ENCODE data around the gene KIF5C.

Gene KIF5C

DNA sequence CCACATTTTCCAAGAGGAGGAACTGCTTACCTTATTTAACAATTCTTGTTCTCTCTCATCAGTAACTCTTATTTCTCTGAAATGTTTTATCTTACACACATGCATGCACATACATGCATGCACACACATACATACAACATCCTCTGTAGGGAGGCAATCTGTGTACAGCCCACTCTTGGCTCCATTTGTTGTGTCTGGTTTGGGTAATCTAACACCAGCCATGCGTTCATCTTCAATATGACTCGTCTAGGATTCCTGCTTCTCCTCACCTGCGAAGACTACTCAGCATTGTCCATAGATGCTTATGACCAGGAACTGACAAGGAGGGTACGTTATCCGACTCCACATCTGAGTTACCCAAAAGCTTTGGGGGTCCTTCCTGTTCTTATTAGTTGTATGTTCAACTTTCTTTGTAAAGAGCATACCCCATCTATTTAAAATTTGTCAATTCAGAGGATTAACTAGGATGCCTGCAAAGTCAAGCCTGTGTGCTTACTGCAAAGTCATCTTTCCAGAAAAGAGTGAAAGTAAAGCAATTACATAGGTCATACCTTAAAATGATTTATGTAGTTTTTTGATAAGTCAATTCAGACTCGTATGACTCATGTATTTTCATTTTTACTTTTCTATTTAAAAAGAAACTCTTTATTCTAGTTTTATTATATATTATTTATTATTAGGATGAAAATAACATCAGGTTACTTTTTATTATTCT, 181.7 kb downstream of the KIF5C start:
- H3K27ac ChIP-seq (ENCODE audit: low read depth, low read length): no peak overlapping the region
- no peaks in the 10 kb centered on the region for H3K4me1 ChIP-seq (ENCODE audit: control insufficient read depth, insufficient read depth, low read length)
- no peaks in the 10 kb centered on the region for H3K36me3 ChIP-seq (ENCODE audit: control insufficient read depth, insufficient read depth, low read length)
- H3K4me3 ChIP-seq (ENCODE audit: low read length): no peak overlapping the region
- no peaks in the 10 kb centered on the region for H3K27me3 ChIP-seq (ENCODE audit: control insufficient read depth, insufficient read depth, low read length)
- no peak overlapping the region for H3K9ac ChIP-seq (ENCODE audit: low read length)

GRCh38 chr2:149057401-149057800, 182.4 kb downstream of the KIF5C start:
- Histone ChIP-seq H3K36me3 (ENCODE audit: control insufficient read depth, insufficient read depth, low read length) (no peaks in the 10 kb centered on the region), H3K27ac (ENCODE audit: low read depth, low read length) (no peak overlapping the region), H3K4me1 (ENCODE audit: control insufficient read depth, insufficient read depth, low read length) (no peaks in the 10 kb centered on the region), H3K9ac (ENCODE audit: low read length) (no peak overlapping the region), H3K27me3 (ENCODE audit: control insufficient read depth, insufficient read depth, low read length) (no peaks in the 10 kb centered on the region), H3K4me3 (ENCODE audit: low read length) (no peak overlapping the region)

GRCh38 chr2:149058936-149059335, 183.9 kb downstream of the KIF5C start:
- no peak overlapping the region for H3K27ac ChIP-seq (ENCODE audit: low read depth, low read length)
- no peaks in the 10 kb centered on the region for H3K36me3 ChIP-seq (ENCODE audit: control insufficient read depth, insufficient read depth, low read length)
- no peak overlapping the region for H3K9ac ChIP-seq (ENCODE audit: low read length)
- no peak overlapping the region for H3K4me3 ChIP-seq (ENCODE audit: low read length)
- H3K27me3 ChIP-seq (ENCODE audit: control insufficient read depth, insufficient read depth, low read length): no peaks in the 10 kb centered on the region
- no peaks in the 10 kb centered on the region for H3K4me1 ChIP-seq (ENCODE audit: control insufficient read depth, insufficient read depth, low read length)

DNA sequence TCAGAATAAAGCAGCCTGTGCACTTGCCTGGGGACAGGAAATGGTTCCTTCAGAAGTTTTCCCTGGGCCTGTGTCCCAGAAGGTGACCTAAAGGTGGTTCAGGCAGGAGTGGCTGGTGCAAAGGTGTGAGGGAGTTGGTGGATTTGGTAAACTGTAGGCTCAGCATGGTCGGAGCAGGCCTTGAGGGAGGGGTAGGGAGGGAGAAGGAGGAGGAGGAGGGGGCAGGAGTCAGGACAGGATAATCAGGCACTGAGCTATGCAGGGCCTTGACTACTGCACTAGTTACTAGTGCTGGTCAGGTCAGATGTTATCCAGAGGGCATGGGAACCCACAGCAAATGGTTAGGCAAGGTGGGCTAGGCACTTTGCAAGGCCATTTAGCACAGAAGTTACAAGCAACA, 184.8 kb downstream of the KIF5C start:
- no peaks in the 10 kb centered on the region for H3K4me1 ChIP-seq (ENCODE audit: control insufficient read depth, insufficient read depth, low read length)
- no peaks in the 10 kb centered on the region for H3K27me3 ChIP-seq (ENCODE audit: control insufficient read depth, insufficient read depth, low read length)
- no peak overlapping the region for H3K9ac ChIP-seq (ENCODE audit: low read length)
- H3K4me3 ChIP-seq (ENCODE audit: low read length): no peak overlapping the region
- no peak overlapping the region for H3K27ac ChIP-seq (ENCODE audit: low read depth, low read length)
- H3K36me3 ChIP-seq (ENCODE audit: control insufficient read depth, insufficient read depth, low read length): no peaks in the 10 kb centered on the region

DNA sequence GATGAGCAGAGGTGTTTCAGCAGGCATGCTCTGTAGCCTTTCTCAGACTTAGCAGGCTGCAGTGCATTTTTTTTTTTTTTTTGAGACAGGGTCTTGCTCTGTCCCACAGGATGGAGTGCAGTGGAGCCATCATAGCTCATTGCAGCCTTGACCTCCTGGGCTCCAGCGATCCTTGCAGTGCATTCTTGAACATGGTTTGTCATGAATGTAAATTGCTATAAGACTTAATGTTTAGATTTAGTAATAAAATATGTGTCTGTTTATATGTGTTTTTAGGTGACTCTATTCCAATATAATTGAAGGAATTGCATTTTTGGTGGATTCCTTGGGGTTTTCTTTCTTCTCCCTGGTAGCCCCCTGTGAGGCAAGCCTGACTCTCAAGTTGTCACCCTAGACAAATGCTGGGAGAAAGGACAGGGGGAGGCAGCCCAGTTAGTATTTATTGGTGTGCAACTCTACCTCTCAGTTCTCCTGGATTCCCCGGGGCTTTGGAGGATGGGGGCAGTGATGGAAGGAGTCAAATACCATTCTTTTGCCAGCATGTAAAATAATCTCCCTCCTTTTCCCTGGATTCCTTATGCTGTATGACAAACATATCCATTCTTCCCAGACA, 186.2 kb downstream of the KIF5C start:
- Histone ChIP-seq H3K27me3 (ENCODE audit: control insufficient read depth, insufficient read depth, low read length) (no peaks in the 10 kb centered on the region), H3K4me1 (ENCODE audit: control insufficient read depth, insufficient read depth, low read length) (no peaks in the 10 kb centered on the region), H3K27ac (ENCODE audit: low read depth, low read length) (no peak overlapping the region), H3K9ac (ENCODE audit: low read length) (no peak overlapping the region), H3K4me3 (ENCODE audit: low read length) (no peak overlapping the region), H3K36me3 (ENCODE audit: control insufficient read depth, insufficient read depth, low read length) (no peaks in the 10 kb centered on the region)

DNA sequence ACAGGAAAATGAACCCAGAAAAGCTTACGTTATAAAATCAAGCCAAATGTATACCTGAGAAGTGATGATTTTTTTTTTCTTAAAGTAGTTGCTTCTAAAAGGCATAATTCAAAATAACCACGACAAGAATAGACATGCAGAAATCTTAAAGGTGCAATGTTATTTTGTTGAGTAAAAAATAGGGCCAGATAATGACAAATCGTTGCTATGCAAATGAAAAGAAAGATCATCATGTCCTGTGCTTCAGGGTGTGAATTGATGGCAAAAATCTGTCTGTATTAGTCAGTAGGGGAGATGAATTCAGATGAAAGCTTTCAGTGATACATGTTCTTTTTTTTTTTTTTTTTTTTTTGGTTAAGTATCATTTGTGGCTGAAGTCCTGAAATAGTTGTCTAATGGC, 187.5 kb downstream of the KIF5C start:
- no peak overlapping the region for H3K9ac ChIP-seq (ENCODE audit: low read length)
- H3K4me1 ChIP-seq (ENCODE audit: control insufficient read depth, insufficient read depth, low read length): no peaks in the 10 kb centered on the region
- no peak overlapping the region for H3K27ac ChIP-seq (ENCODE audit: low read depth, low read length)
- H3K4me3 ChIP-seq (ENCODE audit: low read length): no peak overlapping the region
- no peaks in the 10 kb centered on the region for H3K27me3 ChIP-seq (ENCODE audit: control insufficient read depth, insufficient read depth, low read length)
- H3K36me3 ChIP-seq (ENCODE audit: control insufficient read depth, insufficient read depth, low read length): no peaks in the 10 kb centered on the region

GRCh38 chr2:149063177-149063576, 188.2 kb downstream of the KIF5C start:
- H3K36me3 ChIP-seq (ENCODE audit: control insufficient read depth, insufficient read depth, low read length): no peaks in the 10 kb centered on the region
- H3K9ac ChIP-seq (ENCODE audit: low read length): no peak overlapping the region
- H3K27me3 ChIP-seq (ENCODE audit: control insufficient read depth, insufficient read depth, low read length): no peaks in the 10 kb centered on the region
- H3K27ac ChIP-seq (ENCODE audit: low read depth, low read length): no peak overlapping the region
- H3K4me3 ChIP-seq (ENCODE audit: low read length): no peak overlapping the region
- H3K4me1 ChIP-seq (ENCODE audit: control insufficient read depth, insufficient read depth, low read length): no peaks in the 10 kb centered on the region

DNA sequence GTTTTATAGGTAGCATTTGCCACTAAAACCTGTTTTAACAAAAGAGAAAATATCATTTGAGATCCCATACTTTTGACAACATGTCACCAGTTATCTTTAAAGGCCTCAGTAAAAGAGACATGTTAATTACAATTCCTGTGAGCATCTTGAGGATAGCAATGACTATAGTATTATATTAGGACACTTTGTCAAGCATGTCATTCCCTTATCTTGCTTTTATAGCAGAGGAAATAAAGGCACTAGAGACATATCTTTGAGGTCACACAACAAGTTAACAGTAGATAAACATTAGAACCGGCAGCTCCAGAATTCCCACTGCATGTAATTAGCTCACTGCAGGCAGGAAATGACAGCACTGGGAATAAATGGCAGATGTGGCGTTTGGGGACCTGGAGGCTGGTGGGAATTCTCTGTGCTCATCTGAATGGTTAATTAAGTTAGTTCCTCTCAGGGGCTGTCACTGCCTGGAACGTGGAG, 189.4 kb downstream of the KIF5C start:
- no peak overlapping the region for H3K9ac ChIP-seq (ENCODE audit: low read length)
- H3K27me3 ChIP-seq (ENCODE audit: control insufficient read depth, insufficient read depth, low read length): no peaks in the 10 kb centered on the region
- H3K27ac ChIP-seq (ENCODE audit: low read depth, low read length): no peak overlapping the region
- no peaks in the 10 kb centered on the region for H3K4me1 ChIP-seq (ENCODE audit: control insufficient read depth, insufficient read depth, low read length)
- H3K36me3 ChIP-seq (ENCODE audit: control insufficient read depth, insufficient read depth, low read length): no peaks in the 10 kb centered on the region
- H3K4me3 ChIP-seq (ENCODE audit: low read length): no peak overlapping the region

- H3K4me3 ChIP-seq (ENCODE audit: low read length): no peak overlapping the region
- no peaks in the 10 kb centered on the region for H3K4me1 ChIP-seq (ENCODE audit: control insufficient read depth, insufficient read depth, low read length)
- no peak overlapping the region for H3K9ac ChIP-seq (ENCODE audit: low read length)
- H3K36me3 ChIP-seq (ENCODE audit: control insufficient read depth, insufficient read depth, low read length): no peaks in the 10 kb centered on the region
- H3K27me3 ChIP-seq (ENCODE audit: control insufficient read depth, insufficient read depth, low read length): no peaks in the 10 kb centered on the region
- no peak overlapping the region for H3K27ac ChIP-seq (ENCODE audit: low read depth, low read length)
These were observed 190.0 kb downstream of the KIF5C start for GRCh38 chr2:149064856-149065630.

- no peak overlapping the region for H3K4me3 ChIP-seq (ENCODE audit: low read length)
- no peaks in the 10 kb centered on the region for H3K27me3 ChIP-seq (ENCODE audit: control insufficient read depth, insufficient read depth, low read length)
- H3K27ac ChIP-seq (ENCODE audit: low read depth, low read length): no peak overlapping the region
- H3K36me3 ChIP-seq (ENCODE audit: control insufficient read depth, insufficient read depth, low read length): no peaks in the 10 kb centered on the region
- no peak overlapping the region for H3K9ac ChIP-seq (ENCODE audit: low read length)
- H3K4me1 ChIP-seq (ENCODE audit: control insufficient read depth, insufficient read depth, low read length): no peaks in the 10 kb centered on the region
These were observed 193.4 kb downstream of the KIF5C start for GRCh38 chr2:149068225-149068995.

DNA sequence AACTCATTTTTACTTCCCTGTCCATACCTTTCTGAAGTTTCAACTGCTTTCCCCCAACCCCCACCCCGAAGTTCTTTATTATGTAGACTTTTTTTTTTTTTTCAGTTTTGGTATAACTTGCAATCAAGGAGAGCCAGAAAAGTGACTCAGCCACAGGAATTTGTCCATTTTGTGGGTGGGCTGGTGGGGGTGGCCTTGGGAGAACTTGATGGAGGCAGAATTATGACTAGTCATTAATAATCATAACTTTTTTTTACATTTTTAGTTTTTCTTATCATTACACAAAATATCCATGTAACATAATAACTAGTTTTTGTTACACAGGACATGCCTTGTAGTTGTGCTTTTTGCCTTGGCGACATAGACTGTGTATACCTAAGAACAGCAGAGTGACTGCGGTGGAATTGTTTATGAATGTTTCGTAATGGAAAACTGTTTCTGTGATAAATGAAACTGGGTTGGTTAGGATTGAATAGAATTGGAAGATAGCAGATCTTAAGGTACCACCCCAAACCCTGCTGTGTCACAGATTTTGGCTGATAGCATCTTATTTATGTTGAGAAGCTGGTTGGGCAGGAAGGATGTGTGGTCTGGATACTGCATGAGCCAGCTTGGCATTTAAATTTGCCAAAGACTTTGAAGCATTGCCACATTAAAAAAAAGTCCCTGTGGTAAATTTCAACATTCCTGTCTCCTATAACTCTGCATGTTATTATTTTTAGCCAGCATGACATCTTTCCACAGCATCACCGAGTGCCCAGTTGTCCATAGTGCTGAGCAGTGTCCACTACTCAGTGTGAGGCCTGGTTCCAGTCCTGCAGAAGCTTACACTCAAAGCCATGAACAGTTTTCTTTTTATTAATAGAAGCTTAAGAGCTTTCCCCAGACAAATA, 194.2 kb downstream of the KIF5C start:
- Histone ChIP-seq H3K4me1 (ENCODE audit: control insufficient read depth, insufficient read depth, low read length) (no peaks in the 10 kb centered on the region), H3K27me3 (ENCODE audit: control insufficient read depth, insufficient read depth, low read length) (no peaks in the 10 kb centered on the region), H3K27ac (ENCODE audit: low read depth, low read length) (no peak overlapping the region), H3K36me3 (ENCODE audit: control insufficient read depth, insufficient read depth, low read length) (no peaks in the 10 kb centered on the region), H3K9ac (ENCODE audit: low read length) (no peak overlapping the region), H3K4me3 (ENCODE audit: low read length) (no peak overlapping the region)
